Activated gamma-delta T cell treated with Interleukin-2 at 50 U/mL for 16 hours (primary cell): ENCODE results near the gene CDHR5.

Experiments used
- DNase-seq: peaks from one replicate; pipeline ENCODE4 v3.0.0-alpha.2; 2020

The CDHR5 gene

DNA sequence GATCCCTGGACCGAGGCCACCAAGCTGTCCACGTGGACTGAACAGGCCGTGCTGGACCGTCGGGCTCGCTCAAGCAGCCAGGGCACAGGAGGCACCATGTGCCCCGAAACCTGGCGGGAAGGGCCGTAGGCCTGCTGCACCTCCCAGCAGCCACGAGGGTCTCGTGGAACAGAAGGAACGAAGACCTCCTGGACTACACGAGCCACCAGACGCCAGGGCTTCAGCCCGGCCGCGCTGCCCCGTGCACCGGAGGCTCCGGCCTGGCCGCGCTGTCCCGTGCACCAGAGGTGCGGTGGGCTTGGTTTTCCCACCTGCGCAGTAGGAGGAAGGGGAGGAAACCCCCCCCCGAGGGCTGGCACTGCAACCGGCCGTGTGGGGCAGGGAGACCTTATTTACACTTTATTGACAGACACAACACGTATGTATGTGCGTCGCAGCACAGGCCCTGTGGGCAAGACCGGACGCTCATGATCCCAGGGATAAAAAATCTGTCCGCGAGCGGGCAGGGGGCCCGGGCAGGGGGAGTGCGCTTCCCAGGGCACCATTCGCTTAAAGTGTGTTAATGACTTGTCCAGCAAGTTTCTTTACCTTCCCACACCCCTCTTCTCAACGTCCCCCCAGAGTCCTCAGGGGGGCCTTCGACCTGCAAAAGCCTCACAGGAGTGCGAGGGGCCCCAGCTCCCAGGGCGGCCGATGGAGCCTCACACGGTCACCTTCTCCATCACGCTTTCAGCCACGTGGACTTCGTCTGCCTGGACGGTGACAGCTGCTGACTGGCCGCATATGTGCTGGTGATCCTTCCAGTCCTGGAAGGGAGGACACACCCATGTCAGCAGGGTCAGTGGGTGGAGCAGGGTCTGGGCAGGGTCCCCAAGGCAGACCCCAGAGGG is 19.3 kb upstream of the CDHR5 start:
- no peak for DNase-seq

DNA sequence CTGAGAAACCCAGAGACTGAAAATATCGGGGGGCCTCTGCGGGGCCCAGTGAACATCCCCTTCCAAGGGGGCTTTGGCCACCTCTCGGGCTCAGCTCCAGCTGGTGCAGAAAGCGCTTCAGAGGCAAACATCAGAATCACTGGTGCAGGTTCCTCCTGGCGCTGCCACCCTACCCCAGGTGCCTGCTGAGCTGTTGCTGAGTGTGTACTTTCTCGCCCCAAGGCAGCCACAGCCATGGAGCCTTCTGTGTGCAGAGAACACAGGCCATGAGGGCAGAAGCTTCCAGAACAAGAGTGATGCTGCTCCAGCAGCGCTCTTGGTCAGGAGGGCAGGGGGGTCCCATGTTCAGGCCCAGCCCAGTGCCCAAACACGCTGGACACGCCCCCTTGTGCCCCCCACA is 18.6 kb upstream of the CDHR5 start:
- no peak for DNase-seq

DNA sequence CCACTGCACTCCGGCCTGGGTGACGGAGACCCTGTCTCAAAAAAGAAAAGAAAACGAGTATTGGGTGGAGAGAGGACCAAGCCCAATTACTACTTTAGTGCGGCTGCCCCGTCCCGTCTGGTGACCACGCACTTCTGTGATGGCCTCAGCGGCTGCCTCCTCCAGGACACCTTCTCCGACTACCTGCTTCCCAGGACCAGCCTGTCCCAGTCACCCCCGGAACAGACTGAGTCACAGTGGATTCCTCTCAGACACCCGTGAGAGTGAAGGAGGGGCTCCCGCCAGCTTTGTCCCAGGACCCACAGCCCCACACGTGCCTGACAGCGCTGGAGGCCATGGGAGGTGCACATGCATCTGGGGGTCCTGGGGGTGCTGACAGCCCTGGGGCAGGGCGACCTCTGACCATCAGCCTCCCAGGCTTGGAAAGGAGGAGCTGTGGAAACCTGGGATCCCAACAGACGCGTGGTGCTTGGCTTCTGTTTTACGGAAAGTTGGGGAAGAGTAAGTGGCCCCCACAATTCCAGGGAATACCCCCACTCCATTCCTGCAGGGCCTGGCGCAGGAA is 17.1 kb upstream of the CDHR5 start:
- DNase-seq: no peak

DNA sequence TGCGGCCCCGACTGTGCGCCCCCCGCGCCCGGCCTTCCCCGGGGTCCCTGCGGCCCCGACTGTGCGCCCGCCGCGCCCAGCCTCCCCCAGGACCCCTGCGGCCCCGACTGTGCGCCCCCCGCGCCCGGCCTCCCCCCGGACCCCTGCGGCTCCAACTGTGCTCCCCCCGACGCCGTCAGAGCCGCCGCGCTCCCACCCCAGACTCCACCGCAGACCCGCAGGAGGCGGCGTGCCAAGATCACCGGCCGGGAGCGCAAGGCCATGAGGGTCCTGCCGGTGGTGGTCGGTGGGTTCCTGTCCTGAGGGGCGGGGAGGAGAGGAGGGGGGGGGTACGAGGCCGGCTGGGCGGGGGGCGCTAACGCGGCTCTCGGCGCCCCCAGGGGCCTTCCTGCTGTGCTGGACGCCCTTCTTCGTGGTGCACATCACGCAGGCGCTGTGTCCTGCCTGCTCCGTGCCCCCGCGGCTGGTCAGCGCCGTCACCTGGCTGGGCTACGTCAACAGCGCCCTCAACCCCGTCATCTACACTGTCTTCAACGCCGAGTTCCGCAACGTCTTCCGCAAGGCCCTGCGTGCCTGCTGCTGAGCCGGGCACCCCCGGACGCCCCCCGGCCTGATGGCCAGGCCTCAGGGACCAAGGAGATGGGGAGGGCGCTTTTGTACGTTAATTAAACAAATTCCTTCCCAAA is 15.4 kb upstream of the CDHR5 start:
- no peak for DNase-seq

DNA sequence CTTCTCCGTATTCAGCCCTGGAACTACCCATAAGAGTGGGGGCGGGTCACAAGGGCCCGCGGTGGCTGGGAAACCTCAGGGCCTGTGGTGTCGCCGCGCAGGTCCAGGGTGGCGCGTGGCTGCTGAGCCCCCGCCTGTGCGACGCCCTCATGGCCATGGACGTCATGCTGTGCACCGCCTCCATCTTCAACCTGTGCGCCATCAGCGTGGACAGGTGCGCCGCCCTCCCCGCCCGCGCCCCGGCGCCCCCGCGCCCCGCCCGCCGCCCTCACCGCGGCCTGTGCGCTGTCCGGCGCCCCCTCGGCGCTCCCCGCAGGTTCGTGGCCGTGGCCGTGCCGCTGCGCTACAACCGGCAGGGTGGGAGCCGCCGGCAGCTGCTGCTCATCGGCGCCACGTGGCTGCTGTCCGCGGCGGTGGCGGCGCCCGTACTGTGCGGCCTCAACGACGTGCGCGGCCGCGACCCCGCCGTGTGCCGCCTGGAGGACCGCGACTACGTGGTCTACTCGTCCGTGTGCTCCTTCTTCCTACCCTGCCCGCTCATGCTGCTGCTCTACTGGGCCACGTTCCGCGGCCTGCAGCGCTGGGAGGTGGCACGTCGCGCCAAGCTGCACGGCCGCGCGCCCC is 14.7 kb upstream of the CDHR5 start:
- DNase-seq: no peak

DNA sequence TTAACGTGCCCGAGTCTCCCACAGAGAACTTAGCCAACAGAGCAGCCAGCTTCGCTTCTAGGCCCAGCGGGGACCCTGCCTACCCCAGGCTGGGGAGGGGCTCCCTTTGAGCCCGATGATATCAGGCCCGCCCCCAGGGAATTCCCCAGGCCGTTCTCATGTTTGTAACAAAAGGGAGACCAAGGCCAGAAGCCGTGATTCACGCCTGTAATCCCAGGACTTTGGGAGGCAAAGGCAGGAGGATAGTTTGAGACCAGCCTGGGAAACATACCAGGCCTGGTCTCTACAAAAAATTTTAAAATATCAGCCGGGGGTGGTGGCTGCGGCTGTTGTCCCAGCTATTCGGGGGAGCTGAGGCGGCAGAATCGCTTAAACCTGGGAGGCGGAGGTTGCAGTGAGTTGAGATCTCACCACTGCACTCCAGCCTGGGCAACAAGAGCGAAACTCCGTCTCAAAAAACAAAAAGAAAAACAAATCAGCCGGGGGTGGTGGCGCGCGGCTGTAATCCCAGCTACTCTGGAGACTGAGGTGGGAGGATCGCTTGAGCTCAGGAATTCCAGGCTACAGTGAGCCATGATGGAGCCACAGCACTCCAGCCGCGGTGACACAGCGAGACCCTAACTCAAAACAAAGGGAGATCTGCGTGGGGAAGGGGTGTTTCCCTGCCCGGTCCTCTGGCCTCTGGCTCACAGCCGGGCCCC is 14.0 kb upstream of the CDHR5 start:
- DNase-seq: no peak

DNA sequence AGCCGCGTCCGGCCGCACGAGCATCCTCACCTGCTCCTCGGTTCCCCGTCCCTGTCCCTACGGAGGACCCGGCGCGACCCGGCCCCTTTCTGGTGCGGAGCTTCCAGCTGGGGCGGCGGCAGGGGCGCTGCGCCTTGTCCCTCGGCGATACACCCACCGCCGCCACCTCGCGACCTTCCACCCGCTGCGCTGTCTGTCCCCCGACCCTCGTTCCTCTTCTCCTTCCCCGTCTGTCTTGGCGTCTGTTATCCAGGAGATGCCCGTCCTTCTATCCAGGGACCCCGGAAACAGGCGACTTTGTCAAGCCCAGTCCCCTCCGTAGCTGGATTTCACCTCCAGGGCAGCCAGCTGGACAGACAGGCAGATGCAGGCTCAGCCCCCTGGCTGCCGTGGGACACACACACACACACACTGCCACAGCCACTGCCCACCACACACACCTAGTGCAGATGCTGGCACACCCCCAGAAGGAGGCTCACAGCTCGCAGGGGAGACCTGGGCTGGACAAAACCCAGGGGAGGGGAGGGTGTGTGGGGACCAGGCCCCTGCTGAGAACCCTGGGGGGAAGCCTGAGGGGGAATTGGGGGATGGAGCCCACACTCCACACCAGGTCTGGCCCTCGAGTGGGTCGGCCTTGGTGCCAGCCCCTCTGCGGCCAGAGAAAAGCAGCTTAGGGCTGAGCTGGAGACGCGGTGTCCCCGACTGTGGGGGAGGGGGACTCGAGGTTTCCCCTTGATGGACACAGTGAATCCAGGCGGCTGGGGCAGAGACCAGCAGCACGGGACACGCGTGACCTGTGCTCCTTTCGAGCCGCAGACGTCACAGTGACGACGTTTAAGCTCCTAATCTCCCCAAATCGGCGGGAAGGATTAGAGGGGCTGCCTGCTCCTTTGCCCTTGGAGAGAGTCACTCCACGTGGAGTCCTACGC is 13.1 kb upstream of the CDHR5 start:
- DNase-seq: no peak

DNA sequence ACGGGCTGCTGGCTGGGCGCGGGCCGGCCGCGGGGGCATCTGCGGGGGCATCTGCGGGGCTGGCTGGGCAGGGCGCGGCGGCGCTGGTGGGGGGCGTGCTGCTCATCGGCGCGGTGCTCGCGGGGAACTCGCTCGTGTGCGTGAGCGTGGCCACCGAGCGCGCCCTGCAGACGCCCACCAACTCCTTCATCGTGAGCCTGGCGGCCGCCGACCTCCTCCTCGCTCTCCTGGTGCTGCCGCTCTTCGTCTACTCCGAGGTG is 12.5 kb upstream of the CDHR5 start:
- no peak for DNase-seq

DNA sequence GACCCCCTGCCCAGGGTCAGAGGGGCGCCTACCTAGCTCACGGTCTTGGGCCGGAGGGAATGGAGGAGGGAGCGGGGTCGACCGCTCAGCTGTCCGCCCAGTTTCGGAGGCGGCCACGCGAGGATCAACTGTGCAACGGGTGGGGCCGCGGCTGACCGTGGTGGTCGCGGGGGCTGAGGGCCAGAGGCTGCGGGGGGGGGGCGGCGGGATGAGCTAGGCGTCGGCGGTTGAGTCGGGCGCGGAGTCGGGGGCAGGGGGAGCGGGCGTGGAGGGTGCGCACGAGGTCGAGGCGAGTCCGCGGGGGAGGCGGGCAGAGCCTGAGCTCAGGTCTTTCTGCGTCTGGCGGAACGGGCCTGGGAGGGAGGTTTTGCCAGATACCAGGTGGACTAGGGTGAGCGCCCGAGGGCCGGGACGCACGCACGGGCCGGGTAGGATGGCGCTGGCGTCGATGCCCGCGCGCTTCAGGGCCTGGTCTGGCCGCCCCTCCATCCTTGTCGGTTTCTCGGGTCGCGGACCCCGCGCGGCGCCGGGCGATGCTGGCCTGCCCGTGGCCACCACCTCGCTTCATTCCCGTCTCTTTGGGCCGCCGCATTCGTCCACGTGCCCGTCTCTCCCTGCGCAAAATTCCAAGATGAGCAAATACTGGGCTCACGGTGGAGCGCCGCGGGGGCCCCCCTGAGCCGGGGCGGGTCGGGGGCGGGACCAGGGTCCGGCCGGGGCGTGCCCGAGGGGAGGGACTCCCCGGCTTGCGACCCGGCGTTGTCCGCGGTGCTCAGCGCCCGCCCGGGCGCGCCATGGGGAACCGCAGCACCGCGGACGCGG is 12.0 kb upstream of the CDHR5 start, which contains the start of gene DRD4:
Gene DRD4, plus strand, starts transcription at position 759 of the 822 bp plus-strand sequence. Its CDS starts 36 bp downstream, at position 795.
- DNase-seq: no peak

DNA sequence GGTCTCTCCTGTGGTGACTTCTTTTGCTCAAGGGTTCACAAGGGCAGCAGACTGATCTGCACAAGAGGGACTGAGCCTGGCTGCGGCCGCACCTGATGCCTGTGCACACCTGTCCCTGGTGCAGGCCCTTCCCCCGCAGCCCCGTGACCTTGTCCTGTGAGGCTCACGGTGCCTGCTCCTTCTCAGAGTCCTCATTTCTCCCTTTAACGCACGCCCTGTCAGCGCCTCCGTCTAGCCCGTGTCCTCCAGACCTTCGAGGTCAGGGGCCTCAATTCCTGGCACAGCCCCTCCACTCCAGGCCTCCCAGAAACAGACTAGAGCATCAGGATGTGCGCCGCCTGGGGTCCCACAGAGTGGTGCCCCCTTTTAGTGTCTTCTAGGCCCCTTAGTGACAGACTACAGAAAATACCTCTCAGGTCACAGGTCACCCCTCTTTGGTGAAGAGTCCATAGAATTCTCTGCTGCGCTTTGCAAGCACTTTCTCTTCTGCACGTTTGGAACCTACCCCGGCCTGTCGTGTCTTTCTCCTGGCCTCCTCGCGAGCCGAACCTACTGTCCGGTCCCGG is 11.3 kb upstream of the CDHR5 start:
- no peak for DNase-seq

DNA sequence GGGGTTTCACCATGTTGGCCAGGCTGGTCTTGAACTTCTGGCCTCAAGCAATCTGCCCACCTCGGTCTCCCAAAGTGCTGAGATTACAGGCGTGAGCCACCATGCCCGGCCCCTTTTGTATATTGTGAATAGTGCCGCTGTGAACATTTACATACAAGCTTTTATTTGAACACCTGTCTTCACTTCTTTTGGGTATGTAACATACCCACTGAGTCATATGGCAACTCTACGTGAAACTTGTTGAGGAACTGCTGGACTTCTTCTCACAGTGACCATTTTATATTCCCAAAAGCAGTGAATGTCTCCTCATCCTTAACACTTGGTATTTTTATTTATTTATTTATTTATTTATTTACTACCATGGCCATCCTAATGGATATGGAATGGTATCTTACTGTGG is 6.1 kb upstream of the CDHR5 start:
- no peak for DNase-seq

DNA sequence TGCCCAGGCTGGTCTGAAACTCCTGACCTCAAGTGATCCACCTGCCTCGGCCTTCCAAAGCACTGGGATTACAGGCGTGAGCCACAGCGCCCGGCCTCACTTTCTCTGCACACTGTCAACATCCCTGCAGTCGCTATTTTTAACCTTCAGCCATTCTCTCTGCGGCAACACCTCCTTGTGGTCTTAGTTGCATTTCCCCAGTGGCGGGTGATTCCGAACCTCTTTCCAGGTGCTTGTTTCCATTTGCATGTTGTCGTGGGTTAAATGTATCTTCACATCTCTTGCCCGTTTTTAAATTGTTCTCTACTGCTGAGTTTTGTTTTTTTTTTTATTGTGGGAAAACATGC is 4.5 kb upstream of the CDHR5 start:
- DNase-seq: no peak

DNA sequence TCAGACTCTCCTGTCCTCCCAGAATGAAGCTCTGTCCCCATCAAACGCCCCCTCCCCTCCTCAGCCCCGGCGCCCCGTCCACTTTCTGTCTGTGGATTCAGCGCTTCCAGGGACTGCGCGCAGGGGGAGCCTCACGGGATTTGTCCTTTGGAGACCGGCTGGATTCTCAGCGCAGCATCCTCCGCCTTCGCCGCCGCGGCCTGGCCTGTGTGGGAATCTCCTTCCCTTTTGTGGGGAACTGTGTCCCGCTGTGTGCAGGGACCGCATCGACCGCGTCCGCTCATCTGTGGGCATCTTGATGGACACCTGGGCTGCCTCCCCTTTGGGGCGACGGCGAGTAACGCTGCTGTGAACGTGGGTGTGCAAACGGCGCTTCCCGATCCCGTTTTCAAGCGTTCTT is 3.3 kb upstream of the CDHR5 start:
- no peak for DNase-seq

DNA sequence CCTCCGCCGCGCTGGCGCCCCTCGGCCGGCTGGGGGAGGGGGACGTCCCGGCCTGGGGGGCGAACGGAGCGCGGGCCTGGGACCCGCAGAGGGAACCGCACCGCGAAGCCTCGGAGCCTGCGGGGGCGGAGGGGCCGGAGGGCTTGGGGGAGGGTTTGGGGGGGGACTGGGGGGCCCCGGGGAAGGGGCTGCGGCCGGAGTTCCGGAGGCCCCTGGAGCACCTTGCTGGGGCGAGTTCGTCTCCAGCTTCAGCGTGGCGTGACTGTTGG is 2.5 kb upstream of the CDHR5 start:
- no peak for DNase-seq

DNA sequence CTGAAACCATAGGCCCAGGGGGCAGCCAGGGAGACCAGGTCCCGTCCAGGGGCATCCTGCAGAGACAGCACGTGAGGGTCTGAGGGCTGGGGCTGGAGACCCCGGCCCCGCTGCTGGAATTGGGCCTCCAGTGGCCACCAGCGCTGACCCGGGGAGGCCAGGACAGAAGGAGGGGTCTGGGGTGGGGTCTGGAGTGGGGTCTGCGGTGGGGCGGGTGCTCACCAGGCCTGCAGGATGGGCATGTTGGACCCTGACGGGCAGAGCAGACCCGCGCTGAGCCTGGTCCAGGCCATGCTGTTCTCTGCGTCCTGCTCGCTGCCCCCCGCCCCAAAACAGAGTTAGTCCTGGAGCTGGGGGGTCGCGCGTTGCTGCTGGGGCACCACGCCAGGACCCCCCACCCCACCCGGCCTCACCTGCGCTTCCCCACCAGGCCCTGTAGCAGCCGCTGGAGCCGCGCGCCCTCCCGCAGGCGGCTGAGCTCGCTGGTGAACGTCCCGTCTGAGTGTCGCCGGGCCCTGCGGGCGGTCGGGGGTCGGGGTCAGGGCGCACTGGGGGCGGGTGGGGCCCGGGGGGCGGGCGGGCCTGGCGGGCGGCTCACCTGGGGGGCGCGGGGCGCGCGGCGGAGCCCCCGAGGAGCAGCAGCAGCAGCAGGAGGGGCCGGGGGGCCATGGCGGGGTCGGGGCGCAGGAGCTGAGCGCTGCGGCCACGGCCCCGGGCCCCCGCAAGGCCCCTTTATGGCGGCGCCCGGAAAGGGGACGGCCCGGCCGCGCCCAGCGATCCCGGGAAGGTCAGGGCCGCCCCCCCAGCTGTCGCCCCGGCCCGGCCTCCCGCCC is 1.9 kb upstream of the CDHR5 start, which contains the start of gene SCT:
Gene SCT, minus strand, starts transcription at position 707 of the 833 bp plus-strand sequence. Its CDS starts 38 bp downstream, at position 669.
- DNase-seq: no peak

DNA sequence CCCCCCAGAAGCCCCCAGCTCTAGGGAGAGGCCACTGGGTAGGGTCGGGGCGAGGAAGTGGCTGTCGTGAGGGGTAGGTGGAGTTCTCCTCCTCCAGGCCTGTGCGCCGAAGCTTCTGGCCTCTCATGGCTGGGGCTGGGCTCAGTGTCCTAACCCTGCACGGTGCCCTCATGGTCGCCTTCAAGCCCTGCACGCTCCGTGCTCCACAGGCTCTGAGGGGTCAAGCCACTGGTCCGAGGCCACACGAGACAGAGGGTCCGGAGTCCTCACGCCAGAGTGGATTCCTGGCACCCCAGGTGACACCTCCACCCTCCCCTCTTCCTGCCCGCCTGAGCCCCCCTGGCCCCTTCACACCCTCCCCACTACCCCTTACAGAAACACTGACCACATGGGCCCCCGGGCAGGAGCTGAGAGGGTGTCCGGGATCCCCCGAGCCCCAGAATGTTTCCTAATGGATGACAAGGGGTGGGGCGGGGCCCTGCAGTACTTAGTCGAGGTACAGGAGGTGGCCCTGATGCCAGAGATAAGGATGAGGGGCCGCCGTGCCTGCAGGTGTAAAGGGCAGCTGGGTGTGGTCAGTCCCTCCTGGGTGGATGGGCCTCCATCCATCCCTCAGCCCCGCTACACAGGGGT is 997 bp upstream of the CDHR5 start:
- no peak for DNase-seq

DNA sequence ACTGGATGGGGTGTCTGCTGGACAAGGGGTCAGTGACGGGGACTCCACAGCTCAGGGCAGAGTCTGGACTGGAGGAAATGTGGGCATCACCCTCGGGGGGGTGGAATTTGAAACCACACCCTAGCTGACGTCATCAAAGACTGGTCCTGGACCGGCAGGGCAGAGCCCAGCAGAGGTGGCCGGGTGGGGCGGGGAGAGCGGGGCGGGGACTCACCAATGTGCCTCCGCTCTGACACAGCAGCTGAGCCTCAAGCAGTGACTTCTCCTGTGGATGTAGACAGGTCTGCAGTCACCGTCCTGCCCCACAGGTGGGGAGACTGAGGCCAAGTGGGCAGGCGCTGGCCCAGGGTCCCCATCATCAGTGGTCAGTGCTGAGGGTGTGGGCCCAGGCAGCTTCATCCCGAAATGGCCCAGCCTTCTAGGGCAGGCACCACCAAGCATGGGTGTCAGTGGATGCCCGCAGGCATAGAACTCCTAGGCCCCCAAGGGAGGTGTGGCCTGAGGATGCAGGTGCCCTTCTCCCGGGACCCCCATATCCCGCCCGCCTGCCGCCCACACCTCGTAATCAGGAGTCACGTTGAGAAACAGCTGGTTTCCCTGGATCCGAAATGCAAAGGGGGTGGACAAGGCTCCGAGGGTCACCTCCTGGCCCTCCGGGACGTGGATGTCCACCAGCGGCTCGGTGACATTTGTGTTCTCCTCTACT is 603 bp downstream of the CDHR5 start:
- no peak for DNase-seq

DNA sequence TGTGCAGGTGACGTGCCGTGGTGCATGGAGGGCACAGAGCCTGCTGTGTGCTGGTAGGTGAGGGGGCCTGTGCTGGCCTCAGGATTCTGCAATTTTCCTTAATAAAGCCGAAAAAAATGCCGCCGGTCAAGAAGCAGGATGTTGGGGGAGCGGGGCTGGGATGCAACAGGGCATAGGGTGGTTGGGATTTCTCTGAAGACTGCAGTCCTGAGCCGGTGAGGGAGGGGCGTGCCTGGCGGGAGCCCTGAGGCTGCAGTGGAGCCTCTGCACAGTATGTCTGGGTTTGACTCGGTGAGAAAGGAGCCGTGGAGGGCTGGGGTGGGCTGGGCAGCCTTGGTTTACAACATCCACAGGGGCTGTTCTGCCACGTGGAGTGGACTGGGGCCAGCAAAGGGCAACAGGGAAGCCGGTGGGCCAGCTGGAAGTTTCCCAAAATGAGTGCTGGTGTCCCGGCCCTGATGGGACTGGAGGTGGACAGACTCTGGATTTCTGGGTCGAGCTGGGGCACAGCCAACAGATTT is 1.3 kb downstream of the CDHR5 start:
- DNase-seq: no peak

DNA sequence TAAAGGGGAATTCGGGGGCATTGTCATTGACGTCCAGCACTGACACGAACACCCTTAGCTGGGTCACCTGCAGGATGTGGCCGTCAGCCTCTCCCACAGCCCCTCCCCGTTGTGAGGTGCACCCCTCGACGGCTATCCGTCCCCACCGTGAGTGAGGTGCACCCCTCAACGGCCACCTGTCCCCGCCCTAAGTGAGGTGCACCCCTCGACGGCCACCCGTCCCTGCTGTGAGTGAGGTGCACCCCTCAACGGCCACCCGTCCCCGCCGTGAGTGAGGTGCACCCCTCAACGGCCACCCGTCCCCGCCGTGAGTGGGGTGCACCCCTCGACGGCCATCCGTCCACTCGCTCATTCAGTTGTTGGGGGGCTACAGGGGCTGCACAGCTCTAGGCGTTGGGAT is 2.9 kb downstream of the CDHR5 start:
- no peak for DNase-seq
